VCaP (cell line): ENCODE data around the gene RBM6.
A peak's percentile ranks its signal among the peaks of the same experiment; 100 is the strongest.
"Not testable (repeated sequence)": the region's sequence is repeated elsewhere in the genome, so short reads cannot be mapped to it uniquely, and the experiment has no call there.

Experiments
- H3K27ac ChIP-seq: fragments of 450-650 bp; 2 replicates; pipeline ENCODE4 v1.5.1; 2017
- TF ChIP-seq, protein P1 (sequence below): fragments of 450-650 bp; conservative IDR thresholded peaks from 2 replicates; pipeline ENCODE4 v1.5.1; 2017; ENCODE audit warnings: mild to moderate bottlenecking, moderate library complexity

RBM6 gene

DNA sequence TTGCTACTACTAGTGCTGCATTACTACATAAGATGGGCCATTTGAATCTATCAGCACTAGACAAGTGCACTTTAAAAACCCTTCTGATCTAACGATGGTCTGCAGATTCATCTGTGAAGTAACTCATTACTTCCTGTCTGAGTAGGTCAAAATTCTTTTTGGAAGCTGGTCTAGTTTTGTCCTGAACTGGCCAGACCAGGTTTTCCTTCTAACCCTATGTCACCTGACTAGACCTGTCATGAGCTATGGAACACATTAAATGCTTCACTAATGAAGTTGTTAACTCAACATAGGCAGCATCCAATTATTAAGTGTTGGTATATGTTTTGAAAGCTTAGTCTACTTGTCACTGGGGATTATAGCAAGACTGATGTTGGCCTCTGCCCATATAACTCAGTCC lies 138.7 kb downstream of the RBM6 start:
- TF ChIP-seq, protein P1, sequence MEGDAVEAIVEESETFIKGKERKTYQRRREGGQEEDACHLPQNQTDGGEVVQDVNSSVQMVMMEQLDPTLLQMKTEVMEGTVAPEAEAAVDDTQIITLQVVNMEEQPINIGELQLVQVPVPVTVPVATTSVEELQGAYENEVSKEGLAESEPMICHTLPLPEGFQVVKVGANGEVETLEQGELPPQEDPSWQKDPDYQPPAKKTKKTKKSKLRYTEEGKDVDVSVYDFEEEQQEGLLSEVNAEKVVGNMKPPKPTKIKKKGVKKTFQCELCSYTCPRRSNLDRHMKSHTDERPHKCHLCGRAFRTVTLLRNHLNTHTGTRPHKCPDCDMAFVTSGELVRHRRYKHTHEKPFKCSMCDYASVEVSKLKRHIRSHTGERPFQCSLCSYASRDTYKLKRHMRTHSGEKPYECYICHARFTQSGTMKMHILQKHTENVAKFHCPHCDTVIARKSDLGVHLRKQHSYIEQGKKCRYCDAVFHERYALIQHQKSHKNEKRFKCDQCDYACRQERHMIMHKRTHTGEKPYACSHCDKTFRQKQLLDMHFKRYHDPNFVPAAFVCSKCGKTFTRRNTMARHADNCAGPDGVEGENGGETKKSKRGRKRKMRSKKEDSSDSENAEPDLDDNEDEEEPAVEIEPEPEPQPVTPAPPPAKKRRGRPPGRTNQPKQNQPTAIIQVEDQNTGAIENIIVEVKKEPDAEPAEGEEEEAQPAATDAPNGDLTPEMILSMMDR: no peak
- H3K27ac ChIP-seq: no peak overlapping the region

DNA sequence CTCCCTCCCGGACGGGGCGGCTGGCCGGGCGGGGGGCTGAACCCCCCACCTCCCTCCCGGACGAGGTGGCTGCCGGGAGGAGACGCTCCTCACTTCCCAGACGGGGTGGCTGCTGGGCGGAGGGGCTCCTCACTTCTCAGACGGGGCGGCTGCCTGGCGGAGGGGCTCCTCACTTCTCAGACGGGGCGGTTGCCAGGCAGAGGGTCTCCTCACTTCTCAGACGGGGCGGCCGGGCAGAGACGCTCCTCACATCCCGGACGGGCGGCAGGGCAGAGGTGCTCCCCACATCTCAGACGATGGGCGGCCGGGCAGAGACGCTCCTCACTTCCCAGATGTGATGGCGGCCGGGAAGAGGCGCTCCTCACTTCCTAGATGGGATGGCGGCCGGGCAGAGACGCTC lies 145.0 kb downstream of the RBM6 start:
- not testable (repeated sequence) for H3K27ac ChIP-seq

DNA sequence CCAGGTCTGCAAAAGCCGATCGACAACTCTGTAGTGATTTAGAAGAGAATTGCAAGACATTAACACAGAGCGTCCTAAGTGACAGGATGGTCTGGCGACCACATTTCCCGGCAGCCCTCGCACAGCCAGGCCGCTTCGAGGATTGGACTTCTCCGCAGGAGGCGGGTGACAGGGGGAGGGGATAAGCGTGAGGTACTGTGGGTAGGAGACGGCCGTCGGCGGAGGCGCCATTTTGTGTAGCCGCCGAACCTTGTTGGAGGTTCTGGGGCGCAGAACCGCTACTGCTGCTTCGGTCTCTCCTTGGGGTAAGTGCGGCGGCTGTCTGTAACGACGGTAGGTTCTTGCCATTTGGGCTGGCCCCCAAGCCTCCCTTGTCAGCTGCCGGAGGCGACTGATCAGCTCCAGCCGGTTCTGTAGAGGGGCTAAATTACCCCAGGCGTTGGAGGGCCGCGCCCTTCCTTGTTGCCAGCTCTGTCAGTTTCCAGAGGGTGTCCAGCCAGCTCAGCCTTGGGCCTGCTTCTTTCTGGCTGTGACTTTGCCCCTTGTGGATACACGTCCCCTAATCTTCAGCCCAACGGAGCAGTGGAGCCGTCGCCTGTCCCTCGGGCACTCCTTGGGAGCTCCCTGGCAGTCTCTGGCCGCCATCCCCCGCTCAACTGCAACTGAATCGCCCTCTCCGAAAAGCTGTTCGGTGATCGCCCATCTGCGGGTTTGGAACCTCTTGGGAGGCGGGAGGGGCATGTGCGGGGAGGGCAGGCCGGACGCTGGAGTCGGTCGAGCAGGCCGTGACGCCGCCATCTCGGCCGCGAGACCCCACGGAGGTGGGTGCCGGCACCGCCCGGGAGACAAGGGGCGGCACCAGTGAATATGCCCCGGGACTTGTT lies 149.0 kb downstream of the RBM6 start, which contains the start of gene RBM5:
Gene RBM5, plus strand, starts transcription at position 195 of the 884 bp plus-strand sequence. CDS start 1,516 bp downstream, outside the sequence.
- TF ChIP-seq, protein P1: no peak
- peak within 1 kb of the TSS; percentile 98 for H3K27ac ChIP-seq

DNA sequence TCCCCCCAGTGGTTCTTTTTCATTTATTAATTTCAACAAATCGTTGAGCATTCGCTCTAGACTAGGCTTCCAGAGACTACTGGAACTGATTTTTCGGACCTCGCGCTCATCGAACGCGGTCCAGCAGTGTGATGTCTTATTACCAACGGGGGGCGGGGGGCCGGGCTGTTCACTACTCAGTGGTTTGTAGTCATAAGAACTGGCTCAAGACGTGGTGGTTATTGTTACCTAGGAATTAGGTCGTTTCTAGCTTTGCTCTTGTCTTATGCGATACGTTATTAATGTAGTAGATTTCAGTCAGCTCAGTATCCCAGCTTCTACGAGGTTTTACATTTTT lies 149.6 kb downstream of the RBM6 start:
- H3K27ac ChIP-seq: peak overlapping the region; percentile 98
- TF ChIP-seq, protein P1: no peak

DNA sequence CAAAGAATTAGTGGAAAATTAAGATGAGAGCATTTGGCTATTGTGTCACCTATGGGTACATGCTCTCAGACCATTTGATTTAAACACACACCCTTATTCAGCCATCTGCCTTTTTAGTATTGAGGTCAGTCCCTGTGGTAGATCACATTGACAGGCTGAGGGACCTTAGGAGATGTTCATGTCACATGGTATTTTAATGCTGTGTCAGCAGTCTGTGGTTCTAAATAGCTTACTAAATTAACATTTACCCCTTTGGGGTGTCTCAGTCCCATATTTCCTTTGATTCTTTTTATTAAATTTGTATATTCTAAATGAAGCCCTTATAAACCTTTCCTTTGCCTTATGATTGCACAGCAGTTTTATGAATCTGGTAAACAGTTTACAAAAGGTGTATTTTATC lies 151.0 kb downstream of the RBM6 start:
- peak overlapping the region; percentile 14; the same call in 1 of the 2 replicates for H3K27ac ChIP-seq
- TF ChIP-seq, protein P1: no peak

DNA sequence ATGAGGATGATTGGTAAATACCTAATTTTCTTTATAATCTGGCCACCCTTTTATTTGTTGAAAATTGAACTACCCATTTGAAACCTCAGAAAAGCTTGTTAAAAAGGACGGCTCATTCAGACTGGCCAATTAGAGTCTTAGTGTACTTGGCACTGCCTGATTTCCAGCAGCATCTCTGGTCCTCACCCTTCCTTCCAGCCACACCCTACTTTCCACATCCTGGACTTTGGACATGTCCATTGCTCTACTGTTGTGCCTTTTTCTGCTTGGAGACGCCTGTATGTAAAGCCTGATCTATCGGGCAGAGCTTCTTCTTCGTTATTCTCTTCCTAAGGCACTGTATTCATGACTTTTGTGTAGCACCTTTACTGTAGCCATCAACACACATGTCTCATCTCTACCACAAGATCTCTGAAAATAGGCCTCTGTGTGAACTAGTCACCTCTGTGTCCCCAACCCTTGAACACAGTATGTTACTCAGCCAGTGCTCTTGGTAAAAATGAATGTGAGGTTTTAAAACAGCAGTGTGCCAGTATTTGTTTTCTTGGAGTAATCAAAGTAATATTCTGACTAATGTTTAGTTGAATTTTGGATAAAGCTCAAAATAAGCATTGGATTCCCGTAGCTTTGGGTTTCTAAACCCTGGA lies 155.5 kb downstream of the RBM6 start:
- H3K27ac ChIP-seq: no peak overlapping the region
- TF ChIP-seq, protein P1: no peak

DNA sequence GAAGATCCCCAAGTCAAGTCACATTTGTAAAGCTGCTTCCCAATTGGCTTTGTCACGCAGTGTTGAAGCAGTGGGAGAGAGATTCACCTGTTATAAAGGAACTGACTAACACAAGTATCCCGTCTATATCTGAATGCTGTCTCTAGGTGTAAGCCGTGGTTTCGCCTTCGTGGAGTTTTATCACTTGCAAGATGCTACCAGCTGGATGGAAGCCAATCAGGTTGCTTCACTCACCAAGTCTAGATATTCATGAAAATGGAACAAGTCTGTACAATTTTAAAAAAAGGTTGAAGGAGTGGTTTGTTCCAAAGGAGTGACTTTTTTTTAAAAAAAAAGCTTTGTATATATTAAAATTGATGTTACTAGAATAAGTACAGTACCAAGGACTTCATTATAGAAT lies 160.4 kb downstream of the RBM6 start:
- TF ChIP-seq, protein P1: no peak
- H3K27ac ChIP-seq: no peak overlapping the region
